ENCODE data around the gene IWS1. TPM values are rescaled to one million over a fixed set of nuclear protein-coding genes. Genes with fewer than 3 reads are reported as not detected.

IWS1 gene
- total RNA-seq, 1 donor from 2014 or later, result 39.3 TPM

DNA sequence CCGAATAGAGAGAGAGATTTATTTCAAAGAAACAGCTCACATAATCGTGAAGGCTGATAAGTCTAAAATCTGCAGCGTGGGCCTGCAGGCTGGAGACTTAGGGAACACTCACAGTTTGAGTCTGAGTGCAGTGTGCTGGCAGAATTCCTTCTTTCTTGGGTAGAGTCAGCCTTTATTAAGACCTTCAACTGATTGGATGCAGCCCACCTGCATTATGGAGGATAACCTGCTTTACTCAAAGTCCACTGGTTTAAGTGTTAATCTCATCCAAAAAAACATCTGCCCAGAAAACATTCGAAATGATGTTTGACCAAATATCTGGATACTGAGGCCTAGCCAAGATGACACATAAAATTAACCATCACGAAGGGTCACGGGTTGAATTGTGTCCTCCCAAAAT lies 91.8 kb downstream of the IWS1 start:
- Histone ChIP-seq H3K27ac (no peak overlapping the region), H3K4me3 (no peak overlapping the region), H3K4me1 (no peaks in the 10 kb centered on the region), H3K9me3 (no peaks in the 10 kb centered on the region), H3K27me3 (no peaks in the 10 kb centered on the region), H3K36me3 (no peaks in the 10 kb centered on the region)
- intact Hi-C loops (cut with DNase I), result no loop called here
- TF ChIP-seq, protein P1, sequence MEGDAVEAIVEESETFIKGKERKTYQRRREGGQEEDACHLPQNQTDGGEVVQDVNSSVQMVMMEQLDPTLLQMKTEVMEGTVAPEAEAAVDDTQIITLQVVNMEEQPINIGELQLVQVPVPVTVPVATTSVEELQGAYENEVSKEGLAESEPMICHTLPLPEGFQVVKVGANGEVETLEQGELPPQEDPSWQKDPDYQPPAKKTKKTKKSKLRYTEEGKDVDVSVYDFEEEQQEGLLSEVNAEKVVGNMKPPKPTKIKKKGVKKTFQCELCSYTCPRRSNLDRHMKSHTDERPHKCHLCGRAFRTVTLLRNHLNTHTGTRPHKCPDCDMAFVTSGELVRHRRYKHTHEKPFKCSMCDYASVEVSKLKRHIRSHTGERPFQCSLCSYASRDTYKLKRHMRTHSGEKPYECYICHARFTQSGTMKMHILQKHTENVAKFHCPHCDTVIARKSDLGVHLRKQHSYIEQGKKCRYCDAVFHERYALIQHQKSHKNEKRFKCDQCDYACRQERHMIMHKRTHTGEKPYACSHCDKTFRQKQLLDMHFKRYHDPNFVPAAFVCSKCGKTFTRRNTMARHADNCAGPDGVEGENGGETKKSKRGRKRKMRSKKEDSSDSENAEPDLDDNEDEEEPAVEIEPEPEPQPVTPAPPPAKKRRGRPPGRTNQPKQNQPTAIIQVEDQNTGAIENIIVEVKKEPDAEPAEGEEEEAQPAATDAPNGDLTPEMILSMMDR (IDR thresholded peaks at IDR 0.05), result no peak
- ATAC-seq (no peak), DNase-seq (no peak)

DNA sequence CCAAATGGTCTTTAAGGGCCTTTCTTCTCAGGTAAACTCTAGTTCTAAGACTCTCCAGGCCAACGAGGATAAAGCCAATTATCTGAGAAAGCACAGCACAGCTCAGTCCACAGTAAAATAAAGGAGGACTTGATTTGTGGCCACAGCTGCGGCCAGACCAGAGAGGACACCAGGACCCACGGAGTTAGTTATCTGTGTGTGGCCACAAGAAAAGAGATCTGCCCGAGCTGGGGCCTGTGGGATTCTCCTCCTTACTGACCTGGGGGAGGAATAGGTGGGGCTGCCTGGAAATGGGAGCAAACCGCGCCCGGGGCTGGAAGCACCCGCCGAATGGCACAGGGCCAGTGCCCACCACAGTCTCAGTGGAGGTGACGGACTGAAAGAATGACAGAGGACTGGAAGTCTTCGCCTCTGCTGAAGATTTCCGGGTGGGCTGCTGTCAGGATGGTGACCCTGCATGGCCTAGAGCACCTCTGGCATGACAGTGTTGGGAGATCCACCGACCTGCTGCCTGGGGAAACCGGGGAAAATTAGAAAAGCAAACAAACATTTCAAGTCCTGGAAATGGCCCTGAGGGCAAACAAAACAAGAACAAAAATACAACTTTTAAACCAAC lies 94.8 kb downstream of the IWS1 start:
- ATAC-seq, result no peak
- Histone ChIP-seq H3K4me1 (no peaks in the 10 kb centered on the region), H3K9me3 (no peaks in the 10 kb centered on the region), H3K36me3 (no peaks in the 10 kb centered on the region), H3K4me3 (no peak overlapping the region), H3K27ac (no peak overlapping the region), H3K27me3 (no peaks in the 10 kb centered on the region)
- intact Hi-C loops (cut with DNase I), result no loop called here
- no peak for DNase-seq
- TF ChIP-seq, protein P1 (IDR thresholded peaks at IDR 0.05), result no peak

Other genes starting within 250 kb of the IWS1 start
- 36.9 TPM for gene ERCC3, start 232.3 kb downstream of the IWS1 start, total RNA-seq
- gene MAP3K2, start 138.5 kb downstream of the IWS1 start, total RNA-seq, result 71.5 TPM
- not detected for gene PROC, start 108.1 kb downstream of the IWS1 start, total RNA-seq
- 2.2 TPM for gene MYO7B, start 9.2 kb upstream of the IWS1 start, total RNA-seq
- 0.49 TPM for gene GPR17, start 119.7 kb upstream of the IWS1 start, total RNA-seq
- 161 TPM for gene LIMS2, start 149.0 kb upstream of the IWS1 start, total RNA-seq
- 7.7 TPM for gene SFT2D3, start 175.0 kb upstream of the IWS1 start, total RNA-seq

All from upper lobe of right lung (tissue), 1 donor.